ENCODE data around the gene MAST4.

GRCh38 chr5:66828046-66828547 lies 231.9 kb downstream of the MAST4 start:
- no peak for TF ChIP-seq CTCF (IDR thresholded peaks at IDR 0.05; ENCODE audit: low read depth, low read length)
- TF ChIP-seq EZH2phosphoT487 (IDR thresholded peaks at IDR 0.05; ENCODE audit: low read depth) = no peak

Data from OCI-LY3 (cell line).